ENCODE results near the gene DLL3.

Gene DLL3

GRCh38 chr19:39481676-39482075, 17.1 kb upstream of the DLL3 start:
- no peak for DNase-seq

DNA sequence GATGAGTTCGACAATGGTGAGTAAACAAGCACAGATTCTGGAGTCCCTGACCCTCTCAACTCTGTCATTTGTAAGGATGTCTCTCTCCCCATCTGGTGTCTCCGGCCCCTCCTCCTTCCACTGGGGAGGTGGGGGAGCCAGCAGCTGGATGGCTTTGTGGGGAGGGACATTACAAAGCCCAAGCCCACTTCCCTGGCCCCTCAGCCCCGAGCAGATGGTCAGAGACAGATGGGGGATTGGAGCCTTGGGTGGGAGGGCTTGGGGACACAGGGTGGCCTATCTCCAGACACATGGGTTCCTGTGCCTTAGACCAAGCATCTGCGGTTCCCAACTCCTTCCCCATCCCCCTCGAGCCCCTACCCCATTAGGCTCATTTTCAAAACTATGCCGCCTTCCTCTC, 15.6 kb upstream of the DLL3 start:
- no peak for DNase-seq

GRCh38 chr19:39489756-39490155, 9.0 kb upstream of the DLL3 start:
- DNase-seq, result no peak

DNA sequence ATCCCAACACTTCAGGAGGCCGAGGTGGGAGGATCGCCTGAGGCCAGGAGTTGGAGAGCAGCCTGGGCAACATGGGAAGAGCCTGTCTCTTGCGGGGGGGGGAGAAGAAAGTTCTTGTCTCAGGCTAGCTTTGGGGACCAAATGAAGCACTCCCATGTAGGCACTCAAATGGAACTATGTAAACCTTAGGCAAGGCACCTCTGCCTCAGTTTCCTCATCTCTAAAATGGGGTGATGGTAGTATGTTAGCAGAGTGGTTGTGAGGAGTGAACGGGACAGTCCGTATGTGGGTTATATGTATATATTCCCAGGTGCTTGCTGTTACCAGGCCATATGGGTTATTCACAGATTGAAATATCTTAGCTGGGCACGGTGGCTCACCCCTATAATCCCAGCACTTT, 6.5 kb upstream of the DLL3 start:
- DNase-seq, result no peak

DNA sequence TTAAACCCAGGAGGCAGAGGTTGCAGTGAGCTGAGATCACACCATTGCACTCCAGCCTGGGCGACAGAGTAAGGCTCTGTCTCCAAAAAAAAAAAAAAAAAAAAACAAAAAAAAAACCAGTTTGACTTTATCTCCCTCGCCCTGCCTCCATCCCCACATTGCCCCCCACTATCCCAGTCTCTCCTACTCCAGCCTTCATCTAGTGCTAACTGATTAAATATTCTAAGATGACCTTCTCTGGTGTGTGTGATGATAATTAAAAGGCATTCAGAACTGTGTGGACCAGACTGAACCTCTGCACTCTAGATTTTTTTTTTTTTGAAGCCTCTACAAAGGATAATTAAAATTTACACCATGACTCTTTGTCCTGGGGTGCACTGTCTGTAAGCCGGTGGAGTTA, 6.0 kb upstream of the DLL3 start:
- DNase-seq, result no peak

- no peak for DNase-seq
These were observed 4.1 kb upstream of the DLL3 start for GRCh38 chr19:39494661-39495060.

- no peak for DNase-seq
These were observed 2.7 kb upstream of the DLL3 start for GRCh38 chr19:39496063-39496462.

DNA sequence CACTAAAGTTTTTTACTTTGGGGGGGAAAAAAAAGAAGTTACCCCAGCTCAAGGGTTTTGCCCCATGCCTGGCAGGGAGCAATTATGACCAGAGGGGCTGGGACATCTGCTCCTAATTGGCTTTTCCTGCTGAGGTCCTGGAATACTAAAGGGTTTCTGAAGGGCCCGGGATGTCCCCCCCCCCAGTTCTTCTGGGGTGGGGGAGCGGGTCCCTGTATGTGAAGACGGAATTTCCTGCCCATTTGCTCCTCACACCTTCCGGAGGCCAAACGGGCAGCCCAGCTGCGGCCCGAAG, 1.1 kb upstream of the DLL3 start:
- DNase-seq, result no peak

- no peak for DNase-seq
These were observed 550 bp upstream of the DLL3 start for GRCh38 chr19:39497996-39498797.

DNA sequence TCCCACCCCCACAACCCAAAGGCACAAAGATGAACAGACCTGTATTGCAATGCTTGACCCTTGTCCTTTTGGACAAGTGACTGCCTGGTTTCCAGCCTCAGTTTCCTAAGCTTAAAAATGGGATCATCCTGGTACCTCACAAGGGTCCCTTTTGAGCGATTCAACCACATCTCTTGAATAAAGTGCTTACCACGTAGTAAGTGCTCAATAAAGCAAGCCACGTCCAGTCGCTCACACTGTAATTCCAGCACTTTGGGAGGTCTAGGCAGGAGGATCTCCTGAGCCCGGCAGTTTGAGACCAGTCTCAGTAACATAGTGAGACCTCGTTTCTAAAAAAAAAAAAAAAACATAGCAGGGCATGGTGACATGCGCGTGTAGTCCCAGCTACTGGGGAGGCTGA, 1.2 kb downstream of the DLL3 start:
- no peak for DNase-seq

DNA sequence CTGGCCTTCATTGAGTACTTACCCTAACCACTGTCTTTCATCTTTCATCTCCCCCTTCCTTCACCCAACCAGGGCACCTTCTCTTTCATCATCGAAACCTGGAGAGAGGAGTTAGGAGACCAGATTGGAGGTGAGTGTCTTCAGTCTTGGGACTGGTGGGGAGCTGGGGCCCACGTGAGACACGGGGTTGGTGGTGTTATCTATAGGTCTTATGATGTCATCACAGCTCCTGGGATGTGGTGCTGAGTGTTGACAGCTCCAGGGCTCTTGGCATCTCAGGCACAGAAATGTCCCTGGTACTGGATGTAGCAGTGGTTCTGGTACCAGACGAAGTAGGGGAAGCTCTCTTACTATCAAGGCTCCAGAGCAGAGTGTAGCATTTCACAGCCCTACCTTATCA, 1.8 kb downstream of the DLL3 start:
- DNase-seq, result no peak

- DNase-seq, result no peak
These were observed 2.6 kb downstream of the DLL3 start for GRCh38 chr19:39501340-39501739.

GRCh38 chr19:39502640-39503417, 4.1 kb downstream of the DLL3 start:
- peak; percentile 71 for DNase-seq

DNA sequence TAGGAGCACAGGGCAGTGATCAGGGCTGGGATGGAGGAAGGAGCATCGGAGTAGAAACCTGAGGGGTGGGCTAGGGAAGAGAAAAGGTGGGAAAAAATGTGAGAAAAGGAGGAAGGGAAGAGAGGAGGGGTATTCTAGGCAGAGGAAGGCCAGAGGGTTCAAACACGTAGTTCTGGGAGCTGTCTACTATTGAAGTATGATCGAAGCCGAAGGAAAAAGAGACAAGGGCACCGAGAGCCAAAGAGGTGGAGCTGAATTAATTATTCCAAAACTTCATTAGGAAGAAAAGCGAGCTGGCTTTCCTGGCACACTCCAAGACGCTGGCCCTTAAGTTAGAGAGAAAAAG, 7.8 kb downstream of the DLL3 start:
- DNase-seq, result no peak

DNA sequence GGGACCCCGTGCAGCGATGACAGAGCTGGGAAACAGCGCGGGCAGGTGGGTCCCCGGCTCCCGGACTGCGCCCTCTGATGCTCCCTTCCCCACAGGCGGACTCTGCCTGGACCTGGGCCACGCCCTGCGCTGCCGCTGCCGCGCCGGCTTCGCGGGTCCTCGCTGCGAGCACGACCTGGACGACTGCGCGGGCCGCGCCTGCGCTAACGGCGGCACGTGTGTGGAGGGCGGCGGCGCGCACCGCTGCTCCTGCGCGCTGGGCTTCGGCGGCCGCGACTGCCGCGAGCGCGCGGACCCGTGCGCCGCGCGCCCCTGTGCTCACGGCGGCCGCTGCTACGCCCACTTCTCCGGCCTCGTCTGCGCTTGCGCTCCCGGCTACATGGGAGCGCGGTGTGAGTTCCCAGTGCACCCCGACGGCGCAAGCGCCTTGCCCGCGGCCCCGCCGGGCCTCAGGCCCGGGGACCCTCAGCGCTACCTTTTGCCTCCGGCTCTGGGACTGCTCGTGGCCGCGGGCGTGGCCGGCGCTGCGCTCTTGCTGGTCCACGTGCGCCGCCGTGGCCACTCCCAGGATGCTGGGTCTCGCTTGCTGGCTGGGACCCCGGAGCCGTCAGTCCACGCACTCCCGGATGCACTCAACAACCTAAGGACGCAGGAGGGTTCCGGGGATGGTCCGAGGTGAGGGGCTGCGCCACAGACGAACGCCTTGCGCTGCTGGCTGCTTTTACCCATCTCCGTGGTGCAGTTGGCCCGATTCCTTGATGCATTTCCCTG, 8.4 kb downstream of the DLL3 start:
- no peak for DNase-seq

- DNase-seq, result no peak
These were observed 9.1 kb downstream of the DLL3 start for GRCh38 chr19:39507715-39508364.

GRCh38 chr19:39508629-39509028, 9.9 kb downstream of the DLL3 start:
- no peak for DNase-seq

GRCh38 chr19:39509233-39509632, 10.5 kb downstream of the DLL3 start:
- no peak for DNase-seq

DNA sequence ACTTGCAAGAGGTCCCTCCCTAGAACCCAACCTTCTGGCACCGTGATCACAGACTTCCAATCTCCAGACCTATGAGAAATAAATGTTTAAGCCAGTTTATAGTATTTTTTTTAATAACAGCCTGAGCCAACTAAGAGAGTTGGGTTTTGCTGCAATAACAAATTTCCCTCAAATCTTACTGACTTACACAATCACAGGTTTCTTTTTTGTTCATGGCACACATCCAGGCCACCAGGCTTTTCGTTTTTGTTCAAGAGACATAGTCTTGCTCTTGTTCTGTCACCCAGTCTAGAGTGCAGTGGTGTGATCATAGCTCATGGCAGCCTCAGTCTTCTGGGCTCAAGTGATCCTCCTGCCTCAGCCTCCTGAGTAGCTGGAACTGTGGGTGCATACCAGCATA, 14.2 kb downstream of the DLL3 start:
- DNase-seq, result no peak

- no peak for DNase-seq
These were observed 16.2 kb downstream of the DLL3 start, which contains the start of gene SELENOV for GRCh38 chr19:39514840-39515550. Gene SELENOV, plus strand, starts transcription at chr19:39515139. Its CDS starts 74 bp downstream, at chr19:39515213.

DNA sequence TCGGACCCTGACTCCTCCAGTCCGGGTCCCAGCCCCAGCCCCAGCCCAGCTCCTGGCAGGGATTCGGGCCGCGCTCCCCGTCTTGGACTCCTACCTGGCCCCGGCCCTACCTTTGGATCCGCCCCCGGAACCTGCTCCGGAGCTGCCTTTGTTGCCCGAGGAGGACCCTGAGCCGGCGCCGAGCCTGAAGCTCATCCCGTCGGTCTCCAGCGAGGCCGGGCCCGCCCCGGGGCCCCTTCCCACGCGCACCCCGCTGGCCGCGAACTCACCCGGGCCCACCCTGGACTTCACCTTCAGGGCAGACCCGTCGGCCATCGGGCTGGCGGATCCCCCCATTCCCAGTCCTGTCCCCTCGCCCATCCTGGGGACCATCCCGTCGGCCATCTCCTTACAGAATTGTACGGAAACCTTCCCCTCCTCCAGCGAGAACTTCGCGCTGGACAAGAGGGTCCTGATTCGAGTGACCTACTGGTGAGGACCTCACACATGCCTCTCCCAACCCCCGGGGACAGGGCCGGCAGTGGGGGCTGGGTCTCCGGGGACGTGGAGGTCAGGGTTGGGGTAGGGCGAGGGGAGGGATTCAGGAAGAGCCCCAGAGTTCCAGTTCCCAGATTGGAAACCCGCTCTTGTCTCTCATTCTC, 16.9 kb downstream of the DLL3 start:
- DNase-seq, result no peak

DNA sequence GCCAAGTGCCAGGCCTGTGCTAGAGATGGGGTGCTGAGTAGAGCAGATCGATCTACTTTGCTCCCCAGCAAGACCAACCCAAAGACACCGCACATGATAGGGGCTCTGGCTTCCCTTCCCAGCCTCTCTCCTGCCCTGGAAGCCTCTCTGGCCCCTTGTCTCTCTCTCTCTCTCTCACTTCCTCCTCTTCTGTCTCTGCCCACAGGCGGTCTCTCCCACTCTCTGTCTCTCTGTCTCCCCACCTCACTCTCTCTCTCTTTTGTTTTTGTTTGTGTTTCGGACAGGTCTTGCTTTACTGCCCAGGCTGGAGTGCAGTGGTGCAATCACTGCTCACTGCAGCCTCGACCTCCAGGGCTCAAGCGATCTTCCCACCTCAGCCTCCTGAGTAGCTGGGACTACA, 17.5 kb downstream of the DLL3 start:
- DNase-seq, result no peak
